Measurements from ENCODE around the gene MCIDAS.

GRCh38 chr5:55232271-55232984, 5.3 kb upstream of the MCIDAS start:
- TF ChIP-seq CTCF (IDR thresholded peaks at IDR 0.05) (no peak), EZH2 (IDR thresholded peaks at IDR 0.05; ENCODE audit: borderline replicate concordance, insufficient read depth, low read depth, low read length, poor library complexity, severe bottlenecking) (no peak)

All from B cell (primary cell).